ENCODE data around the gene CGB8. TPM values are rescaled to one million over a fixed set of nuclear protein-coding genes. Genes with fewer than 3 reads are reported as not detected.

Gene CGB8
- total and polyA plus RNA-seq, 10 of the 15 experiments (the other 5 are each of a cell fraction or from before 2014, with no cell fraction given) = not detected

GRCh38 chr19:49020342-49020741 lies 28.6 kb downstream of the CGB8 start:
- intact Hi-C loops (cut with micrococcal nuclease; ENCODE audit: unreplicated experiment) = no loop called here
- H3K4me1 ChIP-seq (ENCODE audit: control insufficient read depth, insufficient read depth, low read length) = peaks cover 15% of the 10 kb centered on the region
- ChIA-PET POLR2A (interaction anchor here (0.5 kb wide), 2 partner anchors 140 to 891 kb away, joined by 4 to 5 read pairs; no protein-coding TSS in a partner anchor), CTCF (interaction anchor here (1.8 to 3.1 kb wide), 2 partner anchors 22 to 78 kb away, joined by 5 to 14 read pairs; no protein-coding TSS in a partner anchor), SMC1A (ENCODE audit: uncharacterized antibody, unreplicated experiment) (no interaction called here), RAD21 (ENCODE audit: unreplicated experiment) (no interaction called here)
- TF ChIP-seq PKNOX1 (IDR thresholded peaks at IDR 0.05) (peak; percentile 18; the same call in 1 of the 2 replicates), SUZ12 (IDR thresholded peaks at IDR 0.05; ENCODE audit: unreplicated experiment) (no peak)
- H3K27ac ChIP-seq (ENCODE audit: control insufficient read depth, insufficient read depth) = no peak overlapping the region
- no peak overlapping the region for H2AFZ ChIP-seq (ENCODE audit: control insufficient read depth, low read depth, low read length)
- no peaks in the 10 kb centered on the region for H3K9me3 ChIP-seq (replicated peaks; ENCODE audit: control insufficient read depth, insufficient read depth, low read length)
- WGBS (ENCODE audit: insufficient coverage, insufficient replicate concordance, low lambda C conversion rate, missing lambda C conversion rate) = 78% methylated on average over 11 of the region's 11 CpGs
- peaks cover 0 to 2% of the 10 kb centered on the region in 2 experiments; a peak in 2 of 4 replicates for H3K36me3 ChIP-seq (ENCODE audit: control insufficient read depth in 2 of 2, insufficient read depth in 2 of 2, low read length in 1 of 2)
- DNase-seq (ENCODE audit: low read depth, low spot score) (no peak), ATAC-seq (no peak), FAIRE-seq (no peak)
- no peak overlapping the region for H3K4me2 ChIP-seq (ENCODE audit: control insufficient read depth, insufficient read depth)
- in situ Hi-C loops (cut with MboI) = no loop called here
- H3K4me3 ChIP-seq = no peak overlapping the region
- H4K20me1 ChIP-seq (ENCODE audit: control insufficient read depth, insufficient read depth) = no peaks in the 10 kb centered on the region
- no peak overlapping the region for H3K9ac ChIP-seq (ENCODE audit: control insufficient read depth, insufficient read depth, low read length)
- no peaks in the 10 kb centered on the region for H3K79me2 ChIP-seq (ENCODE audit: control insufficient read depth, insufficient read depth, low read length)
- no TSS peak for BruUV-seq (replicated peaks)
- no peaks in the 10 kb centered on the region for H3K27me3 ChIP-seq (replicated peaks in 1 of 2; ENCODE audit: control insufficient read depth in 2 of 2, insufficient read depth in 2 of 2, low read length in 1 of 2)

GRCh38 chr19:49019242-49019932 lies 29.5 kb downstream of the CGB8 start:
- H3K27ac ChIP-seq (ENCODE audit: control insufficient read depth, insufficient read depth) = no peak overlapping the region
- H3K9ac ChIP-seq (ENCODE audit: control insufficient read depth, insufficient read depth, low read length) = no peak overlapping the region
- peaks cover 0 to 6% of the 10 kb centered on the region in 2 experiments; a peak in 2 of 4 replicates for H3K36me3 ChIP-seq (ENCODE audit: control insufficient read depth in 2 of 2, insufficient read depth in 2 of 2, low read length in 1 of 2)
- FAIRE-seq (no peak), DNase-seq (ENCODE audit: low read depth, low spot score) (no peak), ATAC-seq (peak; percentile 22; the same call in 2 of the 3 replicates)
- WGBS (ENCODE audit: insufficient coverage, insufficient replicate concordance, low lambda C conversion rate, missing lambda C conversion rate) = 7% methylated on average over 41 of the region's 41 CpGs
- ChIA-PET CTCF (interaction anchor here (0.8 to 3.1 kb wide), 2 partner anchors 21 to 78 kb away, joined by 3 to 14 read pairs; no protein-coding TSS in a partner anchor), RAD21 (ENCODE audit: unreplicated experiment) (interaction anchor here (0.6 kb wide), 1 partner anchor 43 kb away, joined by 3 read pairs; no protein-coding TSS in a partner anchor), SMC1A (ENCODE audit: uncharacterized antibody, unreplicated experiment) (no interaction called here), POLR2A (interaction anchor here (0.6 kb wide), 1 partner anchor 483 kb away, joined by 6 read pairs; no protein-coding TSS in a partner anchor)
- H3K4me1 ChIP-seq (ENCODE audit: control insufficient read depth, insufficient read depth, low read length) = peaks cover 15% of the 10 kb centered on the region
- no peaks in the 10 kb centered on the region for H3K27me3 ChIP-seq (replicated peaks in 1 of 2; ENCODE audit: control insufficient read depth in 2 of 2, insufficient read depth in 2 of 2, low read length in 1 of 2)
- peak overlapping the region; percentile 31 for H3K4me2 ChIP-seq (ENCODE audit: control insufficient read depth, insufficient read depth)
- TF ChIP-seq CTCF (IDR thresholded peaks at IDR 0.05 in 2 of 3, conservative IDR thresholded peaks at IDR 0.05 in 1 of 3; ENCODE audit: control insufficient read depth in 2 of 3, extremely low read depth in 1 of 3, insufficient read depth in 1 of 3, low read depth in 3 of 3, low read length in 3 of 3) (0 out of 6 replicates have a peak, but pooled peaks of 1 of the 3 experiments have one; percentile 4), ATF7 (IDR thresholded peaks at IDR 0.05; ENCODE audit: low read depth) (no peak), RUNX3 (IDR thresholded peaks at IDR 0.05; ENCODE audit: low read length) (peak; percentile 28; the same call in 1 of the 2 replicates), BHLHE40 (IDR thresholded peaks at IDR 0.05; ENCODE audit: borderline replicate concordance in 1 of 2, low read depth in 2 of 2, low read length in 1 of 2) (peak in 1 of 2 experiments; percentile 69; a peak in 2 of 4 replicates)
- no TSS peak for BruUV-seq (replicated peaks)
- in situ Hi-C loops (cut with MboI) (no loop called here), intact Hi-C loops (cut with micrococcal nuclease; ENCODE audit: unreplicated experiment) (no loop called here)
- H3K79me2 ChIP-seq (ENCODE audit: control insufficient read depth, insufficient read depth, low read length) = no peaks in the 10 kb centered on the region
- peak overlapping the region; percentile 40; the same call in 1 of the 2 replicates for H3K4me3 ChIP-seq
- H4K20me1 ChIP-seq (ENCODE audit: control insufficient read depth, insufficient read depth) = no peaks in the 10 kb centered on the region
- no peaks in the 10 kb centered on the region for H3K9me3 ChIP-seq (replicated peaks; ENCODE audit: control insufficient read depth, insufficient read depth, low read length)
- peak overlapping the region; percentile 34 for H2AFZ ChIP-seq (ENCODE audit: control insufficient read depth, low read depth, low read length)

Data from GM12878 (cell line).